ENCODE measurements around the gene CDH4. TPM values are rescaled to one million over a fixed set of nuclear protein-coding genes. Genes with fewer than 3 reads are reported as not detected.

The CDH4 gene
- total and polyA plus RNA-seq, 9 of the 15 experiments (the other 6 are each of a cell fraction or from before 2014, with no cell fraction given): 0.04 TPM; not detected in 8

GRCh38 chr20:61238813-61239212 is 13.2 kb upstream of the CDH4 start:
- ATAC-seq: no peak
- 0% methylated on average over 2 of the region's 4 CpGs for WGBS (ENCODE audit: insufficient coverage, low coverage, missing lambda C conversion rate)
- Histone ChIP-seq H3K9me3 (replicated peaks; ENCODE audit: control insufficient read depth, insufficient read depth, low read depth, low read length) (no peaks in the 10 kb centered on the region), H4K20me1 (replicated peaks; ENCODE audit: control insufficient read depth, insufficient read depth, low read length) (no peaks in the 10 kb centered on the region), H3K27ac (ENCODE audit: extremely low read depth, low read depth, low read length) (no peak overlapping the region), H3K9me1 (ENCODE audit: control insufficient read depth, insufficient read depth, low read length) (no peaks in the 10 kb centered on the region), H3K27me3 (ENCODE audit: control insufficient read depth in 2 of 2, insufficient read depth in 2 of 2, low read length in 2 of 2) (no peaks in the 10 kb centered on the region; a peak in 1 of 5 replicates), H3K4me2 (ENCODE audit: insufficient read depth, low read length) (no peak overlapping the region), H3K36me3 (ENCODE audit: control insufficient read depth, insufficient read depth, low read length) (no peaks in the 10 kb centered on the region), H3K9ac (ENCODE audit: insufficient read depth in 1 of 2, low read depth in 2 of 2, low read length in 2 of 2) (no peak overlapping the region), H3K79me2 (ENCODE audit: control insufficient read depth, insufficient read depth, low read length) (no peaks in the 10 kb centered on the region), H3K4me1 (replicated peaks in 1 of 2; ENCODE audit: control insufficient read depth in 2 of 2, insufficient read depth in 2 of 2, low read length in 2 of 2) (no peaks in the 10 kb centered on the region), H2AFZ (ENCODE audit: low read depth, low read length) (no peak overlapping the region), H3K4me3 (no peak overlapping the region)
- FAIRE-seq: no peak
- intact Hi-C loops (cut with micrococcal nuclease) (no loop called here), in situ Hi-C loops (cut with MboI) (no loop called here)
- POLR2A ChIA-PET: no interaction called here
- no peak for DNase-seq (ENCODE audit: extremely low read depth in 1 of 4, low spot score in 3 of 4)
- BruUV-seq (replicated peaks): no TSS peak
- CTCF ChIA-PET (ENCODE audit: low intra/inter-chr PET ratio): no interaction called here
- TF ChIP-seq RBBP5 (IDR thresholded peaks at IDR 0.05; ENCODE audit: borderline replicate concordance, insufficient read depth, low read length, poor library complexity, severe bottlenecking) (no peak), ZNF551 (CRISPR knock-in tag; IDR thresholded peaks at IDR 0.05) (no peak), IRF2 (CRISPR knock-in tag; IDR thresholded peaks at IDR 0.05) (no peak), SMC3 (conservative IDR thresholded peaks at IDR 0.05; ENCODE audit: insufficient read depth, low read depth, low read length) (no peak), ELF2 (CRISPR knock-in tag; IDR thresholded peaks at IDR 0.05) (no peak), REST (IDR thresholded peaks at IDR 0.05; ENCODE audit: borderline replicate concordance) (no peak), REST (CRISPR knock-in tag; IDR thresholded peaks at IDR 0.05; ENCODE audit: low read depth) (no peak), ZNF24 (IDR thresholded peaks at IDR 0.05) (no peak), NFE2L1 (tag; IDR thresholded peaks at IDR 0.05; ENCODE audit: borderline replicate concordance, low read depth) (no peak), LARP7 (IDR thresholded peaks at IDR 0.05) (no peak), ZNF76 (CRISPR knock-in tag; IDR thresholded peaks at IDR 0.05; ENCODE audit: borderline replicate concordance) (no peak)
